GM06990 (cell line): Measurements from ENCODE around the gene SMAD9.
"Not testable (repeated sequence)": the region's sequence is repeated elsewhere in the genome, so short reads cannot be mapped to it uniquely, and the experiment has no call there.

Source experiments
- DNase-seq: peaks from one replicate; pipeline ENCODE4 v3.0.0-alpha.2; 2011; ENCODE audit not compliant: insufficient read length; ENCODE audit errors: extremely low read depth
- H3K27me3 ChIP-seq: replicated peaks from 2 replicates; pipeline ENCODE4 v1.6.0; 2011; ENCODE audit warnings: low read length; ENCODE audit not compliant: control insufficient read depth, insufficient read depth
- H3K36me3 ChIP-seq: 2 replicates; pipeline ENCODE4 v1.5.1; 2011; ENCODE audit warnings: low read length; ENCODE audit not compliant: control insufficient read depth, insufficient read depth
- H3K4me3 ChIP-seq: replicated peaks from 2 replicates; pipeline ENCODE4 v1.5.1; 2011; ENCODE audit warnings: low read depth, mild to moderate bottlenecking, control low read depth, low read length
- CTCF ChIP-seq: IDR thresholded peaks from 2 replicates; pipeline ENCODE4 v1.5.1; 2011; ENCODE audit warnings: low read length, control low read depth, mild to moderate bottlenecking, inconsistent platforms; ENCODE audit not compliant: insufficient read depth, poor library complexity, severe bottlenecking

The SMAD9 gene

GRCh38 chr13:36883824-36884223, 36.2 kb downstream of the SMAD9 start:
- DNase-seq = no peak
- Histone ChIP-seq H3K4me3 (no peak overlapping the region), H3K27me3 (no peaks in the 10 kb centered on the region), H3K36me3 (no peaks in the 10 kb centered on the region)
- TF ChIP-seq CTCF = no peak

GRCh38 chr13:36883392-36883791, 36.6 kb downstream of the SMAD9 start:
- not testable (repeated sequence) for H3K36me3 ChIP-seq, DNase-seq, H3K4me3 ChIP-seq

GRCh38 chr13:36882829-36883390, 37.1 kb downstream of the SMAD9 start:
- H3K4me3 ChIP-seq = no peak overlapping the region
- no peak for TF ChIP-seq CTCF
- no peaks in the 10 kb centered on the region for H3K36me3 ChIP-seq
- no peaks in the 10 kb centered on the region for H3K27me3 ChIP-seq
- no peak for DNase-seq

More at GRCh38 chr13:36883392-36883791, 36.6 kb downstream of the SMAD9 start:
- not testable (repeated sequence) for H3K27me3 ChIP-seq

GRCh38 chr13:36880961-36881360, 39.1 kb downstream of the SMAD9 start:
- TF ChIP-seq CTCF = no peak
- DNase-seq = no peak
- no peak overlapping the region for H3K4me3 ChIP-seq
- no peaks in the 10 kb centered on the region for H3K36me3 ChIP-seq
- no peaks in the 10 kb centered on the region for H3K27me3 ChIP-seq

GRCh38 chr13:36879218-36879938, 40.7 kb downstream of the SMAD9 start:
- no peaks in the 10 kb centered on the region for H3K36me3 ChIP-seq
- no peak for DNase-seq
- TF ChIP-seq CTCF = no peak
- no peaks in the 10 kb centered on the region for H3K27me3 ChIP-seq
- H3K4me3 ChIP-seq = no peak overlapping the region

GRCh38 chr13:36875961-36876360, 44.1 kb downstream of the SMAD9 start:
- Histone ChIP-seq H3K36me3 (no peaks in the 10 kb centered on the region), H3K4me3 (no peak overlapping the region), H3K27me3 (no peaks in the 10 kb centered on the region; the same call in 1 of the 2 replicates)
- no peak for DNase-seq
- no peak for TF ChIP-seq CTCF
